SK-MEL-5 (cell line): ENCODE measurements around the gene AP1S2. TPM values are rescaled to one million over a fixed set of nuclear protein-coding genes. Genes with fewer than 3 reads are reported as not detected.
"Not testable (repeated sequence)": the region's sequence is repeated elsewhere in the genome, so short reads cannot be mapped to it uniquely, and the experiment has no call there.

Experiments
- DNase-seq: peaks from one replicate; pipeline ENCODE4 v3.0.0-alpha.2; 2016; ENCODE audit warnings: low read depth, low spot score
- in situ Hi-C: cut with HindIII; loops from 2 replicates; pipeline ENCODE4 v1.10.0; 2016; ENCODE audit warnings: low sequenced_read_pairs, high pct_unique_total_duplicates, low pct_unique_long_range_greater_than_20kb
- total RNA-seq: library from RNA; depleted of rRNA; stranded (reverse); fragments of >200 nt; shearing (Covaris generic); gene quantifications from 2 replicates; pipeline ENCODE4 v1.2.3, GENCODE V29; 2014

The AP1S2 gene
- total RNA-seq, 1 experiment from 2014 or later: 802 TPM

GRCh38 chrX:15860921-15861320 is 6.3 kb upstream of the AP1S2 start:
- DNase-seq: no peak

GRCh38 chrX:15858051-15858450 is 3.4 kb upstream of the AP1S2 start:
- in situ Hi-C loops: no loop called here
- DNase-seq: no peak

More at GRCh38 chrX:15860921-15861320, 6.3 kb upstream of the AP1S2 start:
- in situ Hi-C loops: no loop called here

GRCh38 chrX:15856636-15857035 is 2.0 kb upstream of the AP1S2 start:
- DNase-seq: no peak
- in situ Hi-C loops: no loop called here

DNA sequence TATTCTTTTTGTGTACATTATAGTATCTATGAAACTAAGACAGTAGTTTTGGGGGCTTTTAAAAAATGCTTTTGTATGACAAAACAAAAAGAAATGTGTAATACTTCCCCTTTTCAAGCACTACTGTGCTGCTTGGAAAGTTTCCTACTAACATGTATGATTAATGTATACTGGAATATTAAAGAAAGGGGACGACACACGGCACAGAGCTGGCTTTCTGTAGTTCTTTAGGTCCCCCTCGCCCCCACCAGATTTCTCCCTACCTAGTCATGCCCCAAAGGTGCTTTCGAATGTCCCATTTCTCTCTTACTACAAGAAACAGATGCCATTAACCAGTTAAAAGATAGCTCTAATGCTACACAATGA is 1.6 kb upstream of the AP1S2 start:
- in situ Hi-C loops: no loop called here
- no peak for DNase-seq

- in situ Hi-C loops: no loop called here
- DNase-seq: peak; percentile 52
Measured at GRCh38 chrX:15855568-15856221, 1.1 kb upstream of the AP1S2 start.

DNA sequence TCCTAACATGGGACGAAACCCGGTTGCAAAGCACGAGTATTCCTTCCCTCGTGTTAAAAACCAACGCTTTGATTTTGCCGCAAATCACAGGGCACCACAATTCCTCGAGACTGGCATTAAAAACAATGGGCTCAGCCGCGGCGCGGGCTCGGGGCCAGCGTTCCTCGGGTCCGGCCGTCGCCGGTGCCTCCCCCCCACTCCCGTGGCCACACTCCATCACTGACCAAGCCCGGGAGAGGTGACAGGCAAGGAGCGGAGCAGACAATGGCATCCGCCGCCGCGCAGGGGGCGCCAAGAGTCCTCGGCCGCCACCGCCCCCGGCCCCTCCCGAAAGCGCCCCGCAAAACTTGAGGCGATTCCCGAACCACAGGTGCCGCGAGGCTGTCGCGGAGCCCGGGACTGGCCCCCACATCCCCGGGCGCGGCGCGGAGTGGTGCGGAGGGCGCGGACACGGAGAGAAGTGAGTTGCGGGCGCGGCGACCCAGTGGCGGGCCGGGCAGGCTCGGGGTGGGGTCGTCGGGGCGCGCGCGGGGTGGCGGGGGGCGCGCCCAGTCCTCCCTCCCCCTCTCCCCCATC is 445 bp downstream of the AP1S2 start:
- in situ Hi-C loops: no loop called here
- peak; percentile 67 for DNase-seq

GRCh38 chrX:15853586-15854079 is 980 bp downstream of the AP1S2 start:
- in situ Hi-C loops: no loop called here
- DNase-seq: no peak

GRCh38 chrX:15849555-15849954 is 5.1 kb downstream of the AP1S2 start:
- in situ Hi-C loops: no loop called here
- peak; percentile 65 for DNase-seq

DNA sequence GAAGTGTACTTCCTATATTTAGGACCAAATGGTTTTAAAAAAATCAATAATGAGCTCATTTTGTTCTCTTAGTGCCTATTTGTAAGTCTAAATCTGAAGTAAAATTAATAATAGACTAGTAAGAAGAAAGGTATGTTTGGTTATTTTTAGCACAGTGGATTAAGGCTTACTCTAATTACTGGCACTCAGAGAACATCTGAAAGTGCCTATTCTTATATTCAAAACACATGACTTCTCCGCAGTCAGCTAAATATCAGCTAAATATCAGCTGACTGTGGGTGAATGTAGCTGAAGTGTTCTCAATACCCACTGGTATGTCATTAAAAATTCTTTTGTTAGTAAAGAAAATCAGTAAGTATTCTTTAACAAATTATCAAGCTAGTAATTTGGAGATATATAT is 6.0 kb downstream of the AP1S2 start:
- in situ Hi-C loops: no loop called here

DNA sequence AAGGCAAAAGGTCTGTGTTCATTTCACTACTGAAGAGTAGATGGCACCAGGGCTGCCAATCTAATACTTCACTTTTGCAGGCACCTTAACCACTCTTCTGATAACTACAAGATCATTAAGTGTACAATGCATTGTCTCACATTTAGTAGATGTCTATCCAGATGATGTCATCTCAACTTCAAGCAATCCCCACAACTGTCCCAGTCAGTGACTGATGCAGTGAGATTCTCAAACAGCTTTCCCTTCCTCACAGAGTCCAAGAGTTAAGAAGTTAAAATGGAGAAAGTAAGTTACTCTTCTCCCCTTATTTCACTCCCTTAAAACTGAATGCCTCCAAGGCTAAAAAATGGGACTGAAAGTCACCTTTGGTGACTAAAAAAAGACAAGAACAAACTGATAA is 10.7 kb downstream of the AP1S2 start:
- in situ Hi-C loops: no loop called here
- no peak for DNase-seq

More for the DNA sequence above, 6.0 kb downstream of the AP1S2 start:
- DNase-seq: peak; percentile 83

DNA sequence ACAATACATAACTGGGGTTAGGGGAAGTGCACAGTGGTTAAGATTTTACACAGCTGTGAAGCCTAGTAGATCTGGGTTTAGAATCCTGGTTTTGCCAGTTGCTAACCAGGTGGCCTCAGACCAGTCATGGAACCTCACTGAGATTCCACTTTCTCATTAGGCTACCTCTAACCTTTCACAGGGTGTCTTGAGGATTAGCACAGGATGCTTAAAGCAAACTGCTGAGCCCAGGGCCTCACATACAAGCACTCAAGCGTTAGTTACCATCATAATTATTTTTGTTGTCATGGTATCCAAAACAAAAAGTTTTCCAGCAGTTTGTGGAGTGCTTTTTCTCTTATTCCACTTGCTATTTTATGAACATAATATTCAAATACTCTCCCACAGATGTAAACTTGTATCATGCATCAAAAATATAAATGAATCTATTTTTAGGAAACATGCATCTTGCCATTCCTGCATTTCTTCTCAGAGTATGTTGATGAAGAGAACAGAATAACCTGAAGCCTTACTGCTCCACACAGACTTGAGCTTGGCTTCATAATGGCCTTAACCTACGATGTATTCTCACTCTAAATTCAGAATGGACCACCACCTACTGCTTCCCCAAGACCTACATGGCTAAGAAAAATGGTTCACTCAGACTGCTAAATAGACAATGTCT is 12.6 kb downstream of the AP1S2 start:
- DNase-seq: no peak
- in situ Hi-C loops: no loop called here

GRCh38 chrX:15838017-15838416 is 16.6 kb downstream of the AP1S2 start:
- no peak for DNase-seq
- in situ Hi-C loops: no loop called here

- DNase-seq: no peak
- in situ Hi-C loops: no loop called here
Measured at GRCh38 chrX:15834827-15835595, 19.6 kb downstream of the AP1S2 start.

GRCh38 chrX:15834053-15834452 is 20.6 kb downstream of the AP1S2 start:
- in situ Hi-C loops: no loop called here
- no peak for DNase-seq

DNA sequence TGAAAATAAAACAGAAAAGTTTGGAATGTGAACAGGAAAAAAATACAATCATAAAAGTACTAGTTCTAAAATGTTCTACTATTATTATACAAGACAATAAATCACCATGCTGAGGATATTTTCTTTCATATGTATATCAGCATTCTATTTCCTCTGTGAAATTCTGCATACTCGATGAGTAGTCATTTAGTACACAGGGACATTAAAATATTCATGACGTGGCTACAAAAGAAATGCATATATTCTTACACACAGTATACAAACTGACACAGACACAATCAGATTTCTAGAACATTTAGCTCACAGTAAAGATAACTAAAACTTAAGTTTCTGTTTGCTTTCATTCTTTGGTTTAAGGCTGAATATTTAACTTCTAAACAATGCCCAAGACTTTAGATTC is 23.3 kb downstream of the AP1S2 start:
- in situ Hi-C loops, DNase-seq: not testable (repeated sequence)

GRCh38 chrX:15829217-15829616 is 25.4 kb downstream of the AP1S2 start:
- in situ Hi-C loops: no loop called here
- no peak for DNase-seq

DNA sequence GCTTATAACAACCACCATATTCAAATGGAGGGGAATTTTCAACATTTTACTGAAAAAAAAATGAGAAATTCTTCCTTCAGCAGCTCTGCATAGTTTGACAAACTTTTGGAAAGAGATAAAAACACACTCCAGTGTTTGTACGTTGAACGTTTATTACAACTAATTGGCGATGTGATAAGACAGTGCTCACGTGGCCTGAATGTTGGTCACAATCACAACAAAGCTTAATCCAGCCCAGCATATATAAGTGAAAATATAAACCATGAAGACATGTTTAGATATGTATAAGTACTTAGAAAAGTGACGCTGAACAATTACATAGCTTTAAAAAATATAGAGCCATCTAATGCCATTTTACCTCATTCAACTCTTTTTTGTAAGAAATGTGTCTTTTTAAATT is 28.7 kb downstream of the AP1S2 start:
- DNase-seq: no peak
- in situ Hi-C loops: no loop called here

- no peak for DNase-seq
- in situ Hi-C loops: no loop called here
Measured at GRCh38 chrX:15822922-15823321, 31.7 kb downstream of the AP1S2 start.
